Measurements from ENCODE around the gene PLSCR5. TPM values are rescaled to one million over a fixed set of nuclear protein-coding genes. Genes with fewer than 3 reads are reported as not detected.

PLSCR5 gene
- polyA plus RNA-seq, 1 donor (not counting 4 experiments of a cell fraction or from before 2014, with no cell fraction given), result not detected

GRCh38 chr3:146544929-146545528, 60.1 kb downstream of the PLSCR5 start:
- Histone ChIP-seq H3K4me1 (ENCODE audit: control insufficient read depth, extremely low read depth, insufficient read depth, low read length) (peaks cover 27% of the 10 kb centered on the region), H2AFZ (ENCODE audit: control insufficient read depth, low read length) (peak overlapping the region; percentile 52), H3K9me1 (ENCODE audit: control insufficient read depth, extremely low read depth, insufficient read depth, low read length) (no peaks in the 10 kb centered on the region), H3K9ac (ENCODE audit: control insufficient read depth, extremely low read depth, insufficient read depth, low read length) (peak overlapping the region; percentile 96), H3K9me3 (ENCODE audit: control insufficient read depth, low read depth, low read length) (no peaks in the 10 kb centered on the region), H3K27me3 (ENCODE audit: control insufficient read depth, extremely low read depth, insufficient read depth, low read length) (no peaks in the 10 kb centered on the region), H3K27ac (ENCODE audit: control insufficient read depth, insufficient read depth, low read length) (peak overlapping the region; percentile 95), H3K4me2 (ENCODE audit: control insufficient read depth, extremely low read depth, insufficient read depth, low read depth, low read length) (peak overlapping the region; percentile 96), H3K79me2 (ENCODE audit: control insufficient read depth, insufficient read depth, low read length) (peaks cover 55% of the 10 kb centered on the region), H3K4me3 (ENCODE audit: control insufficient read depth in 2 of 3, extremely low read depth in 1 of 3, insufficient read depth in 2 of 3, low read depth in 1 of 3, low read length in 3 of 3) (peak overlapping the region; percentile 82 to 95 (median 92)), H3K36me3 (ENCODE audit: control insufficient read depth in 2 of 2, extremely low read depth in 1 of 2, insufficient read depth in 2 of 2, low read length in 2 of 2) (no peaks in the 10 kb centered on the region), H4K20me1 (ENCODE audit: control insufficient read depth, extremely low read depth, insufficient read depth, low read length) (no peaks in the 10 kb centered on the region)
- FAIRE-seq (no peak), DNase-seq (ENCODE audit: low read depth, low spot score) (no peak)
- TF ChIP-seq EZH2 (IDR thresholded peaks at IDR 0.05; ENCODE audit: low read length) (no peak), CTCF (optimal IDR thresholded peaks at IDR 0.05 in 1 of 3, IDR thresholded peaks at IDR 0.05 in 1 of 3, conservative IDR thresholded peaks at IDR 0.05 in 1 of 3; ENCODE audit: extremely low read depth in 1 of 3, insufficient read depth in 2 of 3, low read length in 3 of 3) (no peak)
- dilution Hi-C loops (cut with MboI; ENCODE audit: extremely low pct_ligation_motif_present, low sequenced_read_pairs), result no loop called here

- dilution Hi-C loops (cut with MboI; ENCODE audit: extremely low pct_ligation_motif_present, low sequenced_read_pairs), result no loop called here
- Histone ChIP-seq H3K4me3 (ENCODE audit: control insufficient read depth in 2 of 3, extremely low read depth in 1 of 3, insufficient read depth in 2 of 3, low read depth in 1 of 3, low read length in 3 of 3) (peak within 1 kb of the TSS; percentile 82 to 95 (median 92)), H3K9ac (ENCODE audit: control insufficient read depth, extremely low read depth, insufficient read depth, low read length) (peak within 1 kb of the TSS; percentile 96), H4K20me1 (ENCODE audit: control insufficient read depth, extremely low read depth, insufficient read depth, low read length) (no peaks in the 10 kb centered on the region), H3K27ac (ENCODE audit: control insufficient read depth, insufficient read depth, low read length) (peak within 1 kb of the TSS; percentile 95), H3K9me1 (ENCODE audit: control insufficient read depth, extremely low read depth, insufficient read depth, low read length) (no peaks in the 10 kb centered on the region), H3K4me1 (ENCODE audit: control insufficient read depth, extremely low read depth, insufficient read depth, low read length) (peaks cover 27% of the 10 kb centered on the region), H3K9me3 (ENCODE audit: control insufficient read depth, low read depth, low read length) (no peaks in the 10 kb centered on the region), H3K36me3 (ENCODE audit: control insufficient read depth in 2 of 2, extremely low read depth in 1 of 2, insufficient read depth in 2 of 2, low read length in 2 of 2) (no peaks in the 10 kb centered on the region), H3K4me2 (ENCODE audit: control insufficient read depth, extremely low read depth, insufficient read depth, low read depth, low read length) (peak within 1 kb of the TSS; percentile 96), H3K79me2 (ENCODE audit: control insufficient read depth, insufficient read depth, low read length) (peaks cover 62% of the 10 kb centered on the region), H3K27me3 (ENCODE audit: control insufficient read depth, extremely low read depth, insufficient read depth, low read length) (no peaks in the 10 kb centered on the region), H2AFZ (ENCODE audit: control insufficient read depth, low read length) (peak within 1 kb of the TSS; percentile 52)
- FAIRE-seq (peak; percentile 53), DNase-seq (ENCODE audit: low read depth, low spot score) (peak; percentile 77)
- no peak for TF ChIP-seq CTCF (optimal IDR thresholded peaks at IDR 0.05 in 1 of 3, IDR thresholded peaks at IDR 0.05 in 1 of 3, conservative IDR thresholded peaks at IDR 0.05 in 1 of 3; ENCODE audit: extremely low read depth in 1 of 3, insufficient read depth in 2 of 3, low read length in 3 of 3)
- no peak for TF ChIP-seq EZH2 (IDR thresholded peaks at IDR 0.05; ENCODE audit: low read length)
Measured at GRCh38 chr3:146544002-146544928, 60.9 kb downstream of the PLSCR5 start, which contains the start of gene PLSCR1. PLSCR1 (minus strand) TSS chr3:146544607; CDS start chr3:146536552, 8,055 bp downstream.

Data from keratinocyte (primary cell).